Thyroid gland (tissue), 4 donors: ENCODE measurements around the gene CDH20.

Source experiments
- CTCF ChIP-seq, 6 experiments: fragments of 200-600 bp in 3 of 6; fragments of 450-650 bp in 3 of 6; sonication (generic) in 3 of 6; IDR thresholded peaks; one replicate each; pipeline ENCODE4 v1.5.1; 2016 to 2019; ENCODE audit warnings: antibody characterized with exemption in 6 of 6, mild to moderate bottlenecking in 2 of 6, inconsistent platforms in 1 of 6, moderate library complexity in 1 of 6
- POLR2A ChIP-seq, 2 donors: fragments of 450-650 bp; IDR thresholded peaks; one replicate each; pipeline ENCODE4 v1.6.1; 2017; ENCODE audit warnings: antibody characterized with exemption in 2 of 2, mild to moderate bottlenecking in 2 of 2, moderate library complexity in 1 of 2

GRCh38 chr18:61326407-61326806 is 6.8 kb upstream of the CDH20 start:
- TF ChIP-seq CTCF (IDR thresholded peaks at IDR 0.05), result no peak
- TF ChIP-seq POLR2A (IDR thresholded peaks at IDR 0.05), result no peak
